GM12801 (cell line): Measurements from ENCODE around the gene AP1B1.

Experiments used
- TF ChIP-seq, protein P1 (sequence below): IDR thresholded peaks from one replicate; pipeline ENCODE4 v1.5.1; 2011; ENCODE audit warnings: control low read depth; ENCODE audit not compliant: insufficient read length; ENCODE audit errors: extremely low read depth

Gene AP1B1

DNA sequence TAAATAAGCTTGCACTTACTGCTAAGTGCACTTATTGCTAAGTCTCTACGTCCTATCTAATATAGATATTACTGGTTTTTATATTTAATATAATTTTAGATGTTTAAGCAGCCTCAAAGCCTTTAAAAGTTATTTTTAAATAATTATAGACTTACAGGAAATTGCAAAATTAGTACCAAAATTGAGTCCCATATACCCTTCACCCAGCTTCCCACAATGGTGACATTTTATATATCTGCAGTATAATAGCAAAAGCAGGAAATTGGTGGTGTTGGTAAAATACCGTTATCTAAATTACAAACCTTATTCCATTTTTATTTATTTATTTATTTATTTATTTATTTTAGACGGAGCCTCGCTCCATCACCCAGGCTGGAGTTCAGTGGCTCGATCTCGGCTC is 1.9 kb upstream of the AP1B1 start:
- TF ChIP-seq, protein P1, sequence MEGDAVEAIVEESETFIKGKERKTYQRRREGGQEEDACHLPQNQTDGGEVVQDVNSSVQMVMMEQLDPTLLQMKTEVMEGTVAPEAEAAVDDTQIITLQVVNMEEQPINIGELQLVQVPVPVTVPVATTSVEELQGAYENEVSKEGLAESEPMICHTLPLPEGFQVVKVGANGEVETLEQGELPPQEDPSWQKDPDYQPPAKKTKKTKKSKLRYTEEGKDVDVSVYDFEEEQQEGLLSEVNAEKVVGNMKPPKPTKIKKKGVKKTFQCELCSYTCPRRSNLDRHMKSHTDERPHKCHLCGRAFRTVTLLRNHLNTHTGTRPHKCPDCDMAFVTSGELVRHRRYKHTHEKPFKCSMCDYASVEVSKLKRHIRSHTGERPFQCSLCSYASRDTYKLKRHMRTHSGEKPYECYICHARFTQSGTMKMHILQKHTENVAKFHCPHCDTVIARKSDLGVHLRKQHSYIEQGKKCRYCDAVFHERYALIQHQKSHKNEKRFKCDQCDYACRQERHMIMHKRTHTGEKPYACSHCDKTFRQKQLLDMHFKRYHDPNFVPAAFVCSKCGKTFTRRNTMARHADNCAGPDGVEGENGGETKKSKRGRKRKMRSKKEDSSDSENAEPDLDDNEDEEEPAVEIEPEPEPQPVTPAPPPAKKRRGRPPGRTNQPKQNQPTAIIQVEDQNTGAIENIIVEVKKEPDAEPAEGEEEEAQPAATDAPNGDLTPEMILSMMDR: no peak

DNA sequence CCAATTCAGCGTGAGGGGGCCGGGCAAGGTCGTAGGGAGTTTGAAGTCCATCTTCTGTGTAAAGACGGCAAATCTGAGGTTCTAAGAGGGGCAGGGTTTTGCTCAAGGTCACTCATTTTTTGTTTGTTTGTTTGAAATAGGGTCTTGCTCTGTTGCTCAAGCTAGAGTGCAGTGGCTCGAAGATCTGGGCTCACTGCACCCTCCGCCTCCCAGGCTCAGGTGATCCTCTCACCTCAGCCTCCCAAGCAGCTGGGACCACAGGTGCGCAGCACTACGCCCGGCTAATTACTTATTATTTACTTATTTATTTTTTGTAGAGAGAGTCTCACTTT is 355 bp upstream of the AP1B1 start:
- TF ChIP-seq, protein P1: no peak

DNA sequence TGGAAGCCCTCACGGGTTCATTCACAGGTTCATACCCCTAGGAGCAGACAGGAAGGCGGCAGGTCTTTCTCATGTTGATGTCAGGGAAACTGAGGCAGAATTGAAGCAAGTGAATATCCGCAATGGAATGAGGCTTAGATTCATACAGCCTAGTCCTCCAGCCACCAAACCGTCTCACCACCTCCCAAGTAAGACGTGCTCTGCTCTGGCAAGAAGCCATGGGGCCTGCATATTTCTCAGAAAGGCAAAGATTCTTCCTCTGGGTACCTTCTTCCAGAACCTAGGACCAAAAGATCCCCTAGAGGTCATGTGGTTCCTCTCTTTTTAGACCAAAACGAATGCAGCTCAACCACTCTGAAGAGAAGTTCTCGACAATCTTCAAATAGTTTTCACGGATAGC is 1.7 kb downstream of the AP1B1 start:
- TF ChIP-seq, protein P1: no peak

DNA sequence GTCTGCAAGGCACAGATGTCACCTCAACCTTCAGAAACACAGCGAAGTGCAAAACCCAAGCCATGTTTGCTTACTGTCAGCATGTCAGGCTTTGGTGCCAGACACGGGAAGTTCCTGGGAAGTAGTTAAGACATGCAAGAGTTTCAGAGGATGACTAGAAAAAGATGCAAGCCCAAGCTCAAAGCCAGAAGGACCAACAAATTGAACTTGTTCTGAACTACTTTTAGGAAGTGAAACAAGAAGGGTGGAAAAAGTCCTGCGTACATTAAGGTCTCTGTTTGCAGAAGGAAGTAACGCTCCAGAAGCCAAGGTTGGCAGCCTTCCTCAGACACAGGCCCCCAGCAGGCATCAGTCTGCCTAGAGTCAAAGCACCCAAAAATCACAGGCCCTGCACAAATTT is 2.6 kb downstream of the AP1B1 start:
- TF ChIP-seq, protein P1: no peak

DNA sequence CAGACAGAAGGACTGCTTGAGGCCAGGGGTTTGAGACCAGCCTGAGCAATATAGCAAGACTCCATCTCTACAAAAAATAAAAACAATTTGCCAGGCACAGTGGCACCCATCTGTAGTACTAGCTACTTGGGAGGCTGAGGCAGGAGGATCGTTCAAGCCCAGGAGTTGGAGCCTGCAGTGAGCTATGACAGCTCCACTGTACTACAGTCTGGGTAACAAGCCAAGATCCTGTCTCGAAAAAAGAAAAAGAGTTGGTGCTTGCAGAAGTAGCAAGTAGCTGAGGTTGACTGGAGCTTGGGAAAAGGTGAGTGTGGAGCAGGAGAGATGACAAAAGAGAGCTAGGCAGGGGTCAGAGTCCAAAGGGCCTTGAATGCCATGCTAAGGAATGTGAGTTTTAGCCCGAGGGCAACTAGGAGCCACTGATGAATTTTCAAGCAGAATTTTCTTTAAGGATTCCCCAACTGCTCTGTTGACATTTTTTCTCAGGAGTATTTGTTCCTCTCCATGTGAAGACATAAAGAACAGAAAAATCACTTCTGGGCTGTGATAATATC is 3.1 kb downstream of the AP1B1 start:
- TF ChIP-seq, protein P1: no peak

DNA sequence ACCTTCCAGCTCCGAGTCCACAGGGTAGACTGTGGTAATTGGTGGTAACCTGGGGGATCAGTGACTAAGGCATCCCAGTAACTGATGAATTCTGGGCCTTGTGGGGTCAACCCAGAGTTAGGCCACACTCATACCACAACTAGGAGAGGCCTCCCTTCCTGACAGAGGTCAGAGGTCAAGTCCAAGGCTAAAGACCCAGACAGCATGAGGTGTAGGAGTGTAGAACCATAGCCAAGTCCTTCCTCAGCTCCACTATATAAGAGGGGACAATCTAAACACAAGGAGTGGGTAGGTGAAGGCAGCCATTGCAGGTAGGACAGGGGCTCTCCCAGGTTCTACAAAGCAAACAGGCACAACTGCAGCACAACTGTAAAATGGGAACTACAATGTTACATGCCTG is 4.6 kb downstream of the AP1B1 start:
- TF ChIP-seq, protein P1: no peak

DNA sequence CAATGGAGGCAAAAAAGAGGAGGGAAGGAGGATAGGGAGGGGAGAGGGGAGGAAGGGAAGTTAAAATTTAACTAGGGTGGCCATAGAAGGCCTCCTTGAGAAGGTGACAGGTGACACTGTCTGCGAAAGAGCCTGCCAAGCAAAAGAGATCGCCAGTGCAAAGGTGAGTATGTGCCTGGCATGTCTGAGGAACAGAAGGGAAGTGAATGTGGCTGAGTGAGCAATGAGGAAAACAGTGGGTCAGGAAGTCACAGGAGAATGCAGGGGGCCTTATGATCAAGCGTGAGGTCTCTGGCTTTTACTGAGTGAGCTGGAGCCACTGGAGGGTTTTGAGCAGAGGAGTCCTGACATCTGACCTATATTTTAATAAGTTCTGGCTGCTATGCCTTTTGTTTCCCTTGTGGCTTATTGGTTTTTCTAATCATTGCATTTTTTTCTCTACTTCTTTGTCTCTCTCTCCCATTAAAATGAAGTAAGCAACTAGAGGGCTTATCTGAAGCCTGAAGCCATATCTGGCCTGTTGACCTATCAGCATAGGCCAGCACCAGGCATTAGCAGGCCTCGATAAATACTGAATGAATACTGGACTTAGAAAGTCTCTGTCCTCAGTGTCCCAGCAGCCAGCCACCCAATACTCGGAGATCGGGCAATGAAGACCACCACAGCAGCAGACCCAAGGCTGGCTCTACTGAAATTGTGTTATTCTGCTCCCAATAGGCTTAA is 5.6 kb downstream of the AP1B1 start:
- TF ChIP-seq, protein P1: no peak
